ENCODE data around the gene ANKK1. TPM values are rescaled to one million over a fixed set of nuclear protein-coding genes. Genes with fewer than 3 reads are reported as not detected.

The ANKK1 gene, protein sequence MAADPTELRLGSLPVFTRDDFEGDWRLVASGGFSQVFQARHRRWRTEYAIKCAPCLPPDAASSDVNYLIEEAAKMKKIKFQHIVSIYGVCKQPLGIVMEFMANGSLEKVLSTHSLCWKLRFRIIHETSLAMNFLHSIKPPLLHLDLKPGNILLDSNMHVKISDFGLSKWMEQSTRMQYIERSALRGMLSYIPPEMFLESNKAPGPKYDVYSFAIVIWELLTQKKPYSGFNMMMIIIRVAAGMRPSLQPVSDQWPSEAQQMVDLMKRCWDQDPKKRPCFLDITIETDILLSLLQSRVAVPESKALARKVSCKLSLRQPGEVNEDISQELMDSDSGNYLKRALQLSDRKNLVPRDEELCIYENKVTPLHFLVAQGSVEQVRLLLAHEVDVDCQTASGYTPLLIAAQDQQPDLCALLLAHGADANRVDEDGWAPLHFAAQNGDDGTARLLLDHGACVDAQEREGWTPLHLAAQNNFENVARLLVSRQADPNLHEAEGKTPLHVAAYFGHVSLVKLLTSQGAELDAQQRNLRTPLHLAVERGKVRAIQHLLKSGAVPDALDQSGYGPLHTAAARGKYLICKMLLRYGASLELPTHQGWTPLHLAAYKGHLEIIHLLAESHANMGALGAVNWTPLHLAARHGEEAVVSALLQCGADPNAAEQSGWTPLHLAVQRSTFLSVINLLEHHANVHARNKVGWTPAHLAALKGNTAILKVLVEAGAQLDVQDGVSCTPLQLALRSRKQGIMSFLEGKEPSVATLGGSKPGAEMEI
- total RNA-seq = not detected in 2 replicates

GRCh38 chr11:113387605-113388211 lies at the start of gene ANKK1:
ANKK1 (plus strand) TSS chr11:113387779; CDS start chr11:113387885, 106 bp downstream.

Other genes with a start within 250 kb of the ANKK1 start
- 9.9 and 13.9 TPM in 2 replicates for gene TTC12, start 73.2 kb upstream of the ANKK1 start, total RNA-seq
- gene DRD2, start 87.6 kb downstream of the ANKK1 start, total RNA-seq = not detected in 2 replicates